Right renal pelvis (tissue), 4 donors: ENCODE data around the gene INPP4A. TPM values are rescaled to one million over a fixed set of nuclear protein-coding genes. Genes with fewer than 3 reads are reported as not detected.

Experiments used
- DNase-seq, 4 donors: peaks; one replicate each; pipeline ENCODE4 v3.0.0-alpha.2; 2013; ENCODE audit warnings: low read depth in 4 of 4, low spot score in 3 of 4, missing footprints in 1 of 4
- polyA plus RNA-seq, 4 donors: library from polyadenylated mRNA; unstranded; fragments of 120-200 nt; gene quantifications; one replicate each; pipeline ENCODE4 v1.2.1, GENCODE V29; 2013; ENCODE audit not compliant: insufficient read length in 4 of 4

Gene INPP4A
- polyA plus RNA-seq, 4 donors = 19.4 to 22.4 (median 20.2) TPM

- no peak for DNase-seq
These were observed 43.6 kb downstream of the INPP4A start for GRCh38 chr2:98488252-98488651.

GRCh38 chr2:98489486-98489885 lies 44.8 kb downstream of the INPP4A start:
- no peak for DNase-seq

- DNase-seq = no peak
These were observed 45.6 kb downstream of the INPP4A start for GRCh38 chr2:98489971-98490962.

GRCh38 chr2:98492441-98492840 lies 47.8 kb downstream of the INPP4A start:
- no peak for DNase-seq

- DNase-seq = no peak
These were observed 50.0 kb downstream of the INPP4A start for GRCh38 chr2:98494699-98495098.

GRCh38 chr2:98496750-98497493 lies 52.3 kb downstream of the INPP4A start:
- DNase-seq = no peak

- no peak for DNase-seq
These were observed 54.2 kb downstream of the INPP4A start for GRCh38 chr2:98498703-98499440.

- DNase-seq = no peak
These were observed 55.9 kb downstream of the INPP4A start for GRCh38 chr2:98500561-98500960.

- DNase-seq = no peak
These were observed 56.6 kb downstream of the INPP4A start for GRCh38 chr2:98501223-98501622.

GRCh38 chr2:98501876-98502275 lies 57.2 kb downstream of the INPP4A start:
- DNase-seq = no peak

GRCh38 chr2:98502556-98503335 lies 58.1 kb downstream of the INPP4A start:
- DNase-seq = no peak

- DNase-seq = no peak
These were observed 58.9 kb downstream of the INPP4A start for GRCh38 chr2:98503481-98504105.

- no peak for DNase-seq
These were observed 59.9 kb downstream of the INPP4A start for GRCh38 chr2:98504381-98505109.

GRCh38 chr2:98505311-98505808 lies 60.7 kb downstream of the INPP4A start:
- DNase-seq = no peak

- DNase-seq = no peak
These were observed 61.5 kb downstream of the INPP4A start for GRCh38 chr2:98505971-98506664.

- DNase-seq = no peak
These were observed 62.2 kb downstream of the INPP4A start for GRCh38 chr2:98506881-98507280.

- no peak for DNase-seq
These were observed 62.8 kb downstream of the INPP4A start for GRCh38 chr2:98507461-98507860.
